HL-60 (cell line): ENCODE measurements around the gene FGFR4.

ENCODE experiments used
- POLR2AphosphoS5 ChIP-seq: IDR thresholded peaks from 2 replicates; pipeline ENCODE4 v1.6.1; 2012; ENCODE audit warnings: low read depth
- TF ChIP-seq, protein P1 (sequence below): IDR thresholded peaks from one replicate; pipeline ENCODE4 v1.5.1; 2011; ENCODE audit warnings: low read length, control low read depth, inconsistent platforms; ENCODE audit not compliant: insufficient read depth

DNA sequence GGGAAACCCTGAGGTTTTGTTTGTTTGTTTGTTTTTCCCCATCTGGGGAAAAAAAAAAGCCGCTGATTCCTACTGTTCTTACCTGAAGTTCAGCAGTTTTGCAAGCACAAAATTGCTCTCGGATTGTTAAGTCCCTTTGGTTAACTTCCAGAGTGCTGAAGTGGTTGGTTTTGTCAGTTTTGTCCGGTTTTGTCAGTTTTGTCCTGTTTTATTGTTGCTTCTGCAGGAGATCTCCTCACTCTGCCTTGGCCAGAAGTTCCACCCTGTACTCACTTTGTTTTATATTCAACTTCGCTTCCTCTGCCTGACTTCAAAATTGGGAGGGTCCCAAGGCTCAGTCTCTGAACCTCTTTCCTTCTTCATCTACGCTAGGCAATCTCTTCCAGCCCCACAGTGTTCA, 49.8 kb upstream of the FGFR4 start:
- TF ChIP-seq, protein P1, sequence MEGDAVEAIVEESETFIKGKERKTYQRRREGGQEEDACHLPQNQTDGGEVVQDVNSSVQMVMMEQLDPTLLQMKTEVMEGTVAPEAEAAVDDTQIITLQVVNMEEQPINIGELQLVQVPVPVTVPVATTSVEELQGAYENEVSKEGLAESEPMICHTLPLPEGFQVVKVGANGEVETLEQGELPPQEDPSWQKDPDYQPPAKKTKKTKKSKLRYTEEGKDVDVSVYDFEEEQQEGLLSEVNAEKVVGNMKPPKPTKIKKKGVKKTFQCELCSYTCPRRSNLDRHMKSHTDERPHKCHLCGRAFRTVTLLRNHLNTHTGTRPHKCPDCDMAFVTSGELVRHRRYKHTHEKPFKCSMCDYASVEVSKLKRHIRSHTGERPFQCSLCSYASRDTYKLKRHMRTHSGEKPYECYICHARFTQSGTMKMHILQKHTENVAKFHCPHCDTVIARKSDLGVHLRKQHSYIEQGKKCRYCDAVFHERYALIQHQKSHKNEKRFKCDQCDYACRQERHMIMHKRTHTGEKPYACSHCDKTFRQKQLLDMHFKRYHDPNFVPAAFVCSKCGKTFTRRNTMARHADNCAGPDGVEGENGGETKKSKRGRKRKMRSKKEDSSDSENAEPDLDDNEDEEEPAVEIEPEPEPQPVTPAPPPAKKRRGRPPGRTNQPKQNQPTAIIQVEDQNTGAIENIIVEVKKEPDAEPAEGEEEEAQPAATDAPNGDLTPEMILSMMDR = no peak
- TF ChIP-seq POLR2AphosphoS5 = no peak
